PC-3 (cell line): Measurements from ENCODE around the gene IFITM5.
A peak's percentile ranks its signal among the peaks of the same experiment; 100 is the strongest.

ENCODE experiments used
- CTCF ChIP-seq: fragments of 300-600 bp; sonication (generic); conservative IDR thresholded peaks from 2 replicates; pipeline ENCODE4 v1.5.1; 2017; ENCODE audit warnings: antibody characterized with exemption, low read depth, mild to moderate bottlenecking, low read length
- EZH2 ChIP-seq: fragments of 300-600 bp; sonication (generic); IDR thresholded peaks from one replicate; pipeline ENCODE4 v1.6.1; 2017; ENCODE audit warnings: antibody characterized with exemption, mild to moderate bottlenecking, low read length; ENCODE audit not compliant: unreplicated experiment
- EZH2phosphoT487 ChIP-seq: fragments of 300-600 bp; sonication (generic); IDR thresholded peaks from 2 replicates; pipeline ENCODE4 v1.6.1; 2018; ENCODE audit warnings: mild to moderate bottlenecking, antibody characterized with exemption, low read length, borderline replicate concordance

DNA sequence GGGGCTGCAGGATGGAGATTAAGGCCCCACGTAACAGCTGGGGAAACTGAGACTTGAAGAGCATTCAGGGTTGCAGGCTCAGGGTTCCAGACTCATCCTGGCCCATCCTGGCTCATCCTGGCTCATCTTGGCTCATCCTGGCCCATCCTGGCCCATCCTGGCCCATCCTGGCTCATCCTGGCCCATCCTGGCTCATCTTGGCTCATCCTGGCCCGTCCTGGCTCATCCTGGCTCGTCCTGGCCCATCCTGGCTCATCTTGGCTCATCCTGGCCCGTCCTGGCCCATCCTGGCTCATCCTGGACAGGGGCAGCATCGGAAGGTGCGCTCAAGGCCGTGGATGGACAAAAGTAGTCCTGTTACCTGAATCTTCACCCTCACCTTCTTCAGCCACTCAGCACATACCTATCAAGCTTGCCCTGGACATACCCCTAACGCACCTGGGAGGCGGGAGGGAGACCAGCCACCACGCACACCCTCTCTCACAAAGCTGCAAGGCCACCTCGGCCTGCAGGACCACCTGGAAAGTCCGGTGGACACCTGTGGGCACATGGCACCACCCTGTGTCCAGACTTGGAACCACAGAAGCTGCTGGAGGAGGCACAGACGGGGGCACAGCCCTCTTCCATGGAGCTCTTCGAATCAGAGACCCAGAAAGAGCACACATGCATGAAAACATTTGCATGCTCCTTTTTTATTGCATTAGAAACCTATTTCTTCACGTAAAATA is 41.4 kb downstream of the IFITM5 start:
- TF ChIP-seq EZH2 (no peak), CTCF (peak; percentile 51), EZH2phosphoT487 (no peak)
